ENCODE measurements around the gene FGD5. TPM values are rescaled to one million over a fixed set of nuclear protein-coding genes. Genes with fewer than 3 reads are reported as not detected.

The FGD5 gene
- total RNA-seq, 1 donor from 2014 or later, result 294 TPM

GRCh38 chr3:14820156-14820555, 1.4 kb downstream of the FGD5 start:
- Mint-ChIP-seq H3K9me3 (ENCODE audit: unreplicated experiment) (no peaks in the 10 kb centered on the region), H3K4me1 (ENCODE audit: unreplicated experiment) (peaks cover 63% of the 10 kb centered on the region), H3K4me3 (ENCODE audit: unreplicated experiment) (no peak overlapping the region), H3K27me3 (ENCODE audit: unreplicated experiment) (peaks cover 7% of the 10 kb centered on the region), H3K36me3 (ENCODE audit: low read depth, unreplicated experiment) (peaks cover 56% of the 10 kb centered on the region), H3K27ac (ENCODE audit: unreplicated experiment) (no peak overlapping the region)
- TF ChIP-seq, protein P1, sequence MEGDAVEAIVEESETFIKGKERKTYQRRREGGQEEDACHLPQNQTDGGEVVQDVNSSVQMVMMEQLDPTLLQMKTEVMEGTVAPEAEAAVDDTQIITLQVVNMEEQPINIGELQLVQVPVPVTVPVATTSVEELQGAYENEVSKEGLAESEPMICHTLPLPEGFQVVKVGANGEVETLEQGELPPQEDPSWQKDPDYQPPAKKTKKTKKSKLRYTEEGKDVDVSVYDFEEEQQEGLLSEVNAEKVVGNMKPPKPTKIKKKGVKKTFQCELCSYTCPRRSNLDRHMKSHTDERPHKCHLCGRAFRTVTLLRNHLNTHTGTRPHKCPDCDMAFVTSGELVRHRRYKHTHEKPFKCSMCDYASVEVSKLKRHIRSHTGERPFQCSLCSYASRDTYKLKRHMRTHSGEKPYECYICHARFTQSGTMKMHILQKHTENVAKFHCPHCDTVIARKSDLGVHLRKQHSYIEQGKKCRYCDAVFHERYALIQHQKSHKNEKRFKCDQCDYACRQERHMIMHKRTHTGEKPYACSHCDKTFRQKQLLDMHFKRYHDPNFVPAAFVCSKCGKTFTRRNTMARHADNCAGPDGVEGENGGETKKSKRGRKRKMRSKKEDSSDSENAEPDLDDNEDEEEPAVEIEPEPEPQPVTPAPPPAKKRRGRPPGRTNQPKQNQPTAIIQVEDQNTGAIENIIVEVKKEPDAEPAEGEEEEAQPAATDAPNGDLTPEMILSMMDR (IDR thresholded peaks at IDR 0.05; ENCODE audit: unreplicated experiment), result no peak
- no peak for DNase-seq (ENCODE audit: low spot score)

DNA sequence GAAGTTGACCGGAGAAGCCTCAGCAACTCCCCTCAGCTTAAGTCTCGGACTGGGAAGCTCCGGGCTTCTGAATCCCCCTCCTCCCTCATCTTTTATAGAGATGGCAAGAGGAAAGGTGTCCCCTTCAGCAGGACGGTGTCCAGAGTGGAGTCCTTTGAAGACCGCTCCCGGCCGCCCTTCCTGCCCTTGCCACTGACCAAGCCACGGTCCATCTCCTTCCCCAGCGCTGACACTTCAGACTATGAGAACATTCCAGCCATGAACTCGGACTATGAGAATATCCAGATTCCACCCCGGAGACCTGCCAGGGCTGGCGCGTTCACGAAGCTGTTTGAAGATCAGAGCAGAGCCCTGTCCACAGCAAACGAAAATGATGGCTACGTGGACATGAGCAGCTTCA, 2.4 kb downstream of the FGD5 start:
- H3K9me3 Mint-ChIP-seq (ENCODE audit: unreplicated experiment), result no peaks in the 10 kb centered on the region
- H3K27ac Mint-ChIP-seq (ENCODE audit: unreplicated experiment), result no peak overlapping the region
- peaks cover 7% of the 10 kb centered on the region for H3K27me3 Mint-ChIP-seq (ENCODE audit: unreplicated experiment)
- DNase-seq (ENCODE audit: low spot score), result no peak
- TF ChIP-seq, protein P1 (IDR thresholded peaks at IDR 0.05; ENCODE audit: unreplicated experiment), result no peak
- peak overlapping the region; percentile 72 for H3K4me3 Mint-ChIP-seq (ENCODE audit: unreplicated experiment)
- H3K36me3 Mint-ChIP-seq (ENCODE audit: low read depth, unreplicated experiment), result peaks cover 57% of the 10 kb centered on the region
- peaks cover 60% of the 10 kb centered on the region for H3K4me1 Mint-ChIP-seq (ENCODE audit: unreplicated experiment)

- TF ChIP-seq, protein P1 (IDR thresholded peaks at IDR 0.05; ENCODE audit: unreplicated experiment), result no peak
- peaks cover 7% of the 10 kb centered on the region for H3K27me3 Mint-ChIP-seq (ENCODE audit: unreplicated experiment)
- peaks cover 58% of the 10 kb centered on the region for H3K36me3 Mint-ChIP-seq (ENCODE audit: low read depth, unreplicated experiment)
- H3K4me3 Mint-ChIP-seq (ENCODE audit: unreplicated experiment), result peak overlapping the region; percentile 51
- peaks cover 61% of the 10 kb centered on the region for H3K4me1 Mint-ChIP-seq (ENCODE audit: unreplicated experiment)
- DNase-seq (ENCODE audit: low spot score), result no peak
- H3K9me3 Mint-ChIP-seq (ENCODE audit: unreplicated experiment), result no peaks in the 10 kb centered on the region
- H3K27ac Mint-ChIP-seq (ENCODE audit: unreplicated experiment), result no peak overlapping the region
Measured at GRCh38 chr3:14822134-14822533, 3.4 kb downstream of the FGD5 start.

- Mint-ChIP-seq H3K27ac (ENCODE audit: unreplicated experiment) (peak overlapping the region; percentile 91), H3K4me3 (ENCODE audit: unreplicated experiment) (peak overlapping the region; percentile 51), H3K9me3 (ENCODE audit: unreplicated experiment) (no peaks in the 10 kb centered on the region)
Measured at GRCh38 chr3:14822670-14823390, 4.1 kb downstream of the FGD5 start.

GRCh38 chr3:14823393-14823792, 4.6 kb downstream of the FGD5 start:
- DNase-seq (ENCODE audit: low spot score), result no peak
- TF ChIP-seq, protein P1 (IDR thresholded peaks at IDR 0.05; ENCODE audit: unreplicated experiment), result no peak
- Mint-ChIP-seq H3K36me3 (ENCODE audit: low read depth, unreplicated experiment) (peaks cover 57% of the 10 kb centered on the region), H3K27me3 (ENCODE audit: unreplicated experiment) (peaks cover 11% of the 10 kb centered on the region), H3K4me1 (ENCODE audit: unreplicated experiment) (peaks cover 65% of the 10 kb centered on the region), H3K9me3 (ENCODE audit: unreplicated experiment) (no peaks in the 10 kb centered on the region), H3K27ac (ENCODE audit: unreplicated experiment) (peak overlapping the region; percentile 91), H3K4me3 (ENCODE audit: unreplicated experiment) (peak overlapping the region; percentile 47)

More at GRCh38 chr3:14822670-14823390, 4.1 kb downstream of the FGD5 start:
- TF ChIP-seq, protein P1 (IDR thresholded peaks at IDR 0.05; ENCODE audit: unreplicated experiment), result no peak
- peaks cover 60% of the 10 kb centered on the region for H3K4me1 Mint-ChIP-seq (ENCODE audit: unreplicated experiment)
- no peak for DNase-seq (ENCODE audit: low spot score)
- peaks cover 57% of the 10 kb centered on the region for H3K36me3 Mint-ChIP-seq (ENCODE audit: low read depth, unreplicated experiment)
- peaks cover 9% of the 10 kb centered on the region for H3K27me3 Mint-ChIP-seq (ENCODE audit: unreplicated experiment)

All from endothelial cell (in vitro differentiated cells).